IPS DF 6.9 (cell line): ENCODE results near the gene DNAJC8.

ENCODE experiments used
- DNase-seq: peaks from one replicate; pipeline ENCODE4 v3.0.0-alpha.2; 2013; ENCODE audit warnings: low read depth, low spot score
- H3K27ac ChIP-seq: one replicate; pipeline ENCODE4 v1.5.1; 2013; ENCODE audit warnings: low read length, control low read depth
- H3K27me3 ChIP-seq: 2 replicates; pipeline ENCODE4 v1.6.1; 2013; ENCODE audit warnings: mild to moderate bottlenecking, low read length; ENCODE audit not compliant: control insufficient read depth, insufficient read depth
- H3K36me3 ChIP-seq: 2 replicates; pipeline ENCODE4 v1.6.1; 2013; ENCODE audit warnings: low read length; ENCODE audit not compliant: control insufficient read depth, insufficient read depth
- H3K4me1 ChIP-seq: 2 replicates; pipeline ENCODE4 v1.6.1; 2013; ENCODE audit warnings: low read length; ENCODE audit not compliant: control insufficient read depth, insufficient read depth
- H3K4me3 ChIP-seq: 2 replicates; pipeline ENCODE4 v1.5.1; 2013; ENCODE audit warnings: mild to moderate bottlenecking, low read length
- H3K9me3 ChIP-seq: 2 replicates; pipeline ENCODE4 v1.6.1; 2013; ENCODE audit warnings: low read length, inconsistent platforms; ENCODE audit not compliant: control insufficient read depth, insufficient read depth
- WGBS: extraction: QIAGEN DNeasy Blood & Tissue Kit; methylation state at CpG from one replicate; pipeline ENCODE4 v1.1.7; 2013; ENCODE audit warnings: mixed read lengths, missing lambda C conversion rate; ENCODE audit not compliant: insufficient read length, insufficient coverage; 5-methylcytosine and 5-hydroxymethylcytosine counted together

Gene DNAJC8

DNA sequence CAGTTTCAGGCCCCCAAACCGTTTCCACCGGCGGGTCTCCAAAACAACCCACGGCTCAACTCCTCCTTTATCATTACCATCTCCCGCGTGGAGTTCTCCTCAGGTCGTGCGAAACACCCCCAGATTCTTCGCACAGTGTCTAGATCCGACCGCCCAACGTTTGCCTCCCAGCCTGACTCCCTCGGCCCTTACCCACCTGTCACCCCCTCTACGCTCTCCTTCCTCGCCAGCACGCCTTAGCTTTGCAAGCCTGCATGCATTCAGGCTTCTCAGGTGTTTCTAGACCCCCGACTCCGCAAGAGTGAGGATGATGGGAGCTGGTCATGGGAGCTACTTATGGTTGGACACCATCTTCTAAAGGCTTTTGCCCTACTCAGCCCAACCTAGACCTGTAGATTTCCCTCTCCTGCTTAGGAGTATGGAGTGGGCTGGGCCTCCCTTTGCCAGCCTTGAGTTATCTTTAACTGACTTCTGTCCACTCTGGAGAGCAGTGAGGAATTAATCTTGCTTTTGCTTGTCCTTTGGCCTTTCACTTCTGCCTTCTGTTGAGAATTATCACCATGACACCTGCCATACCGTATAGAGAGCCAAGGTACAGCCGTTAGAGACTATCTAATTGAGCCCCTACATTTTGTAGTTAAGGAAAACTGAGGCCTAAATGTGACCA, 4.0 kb upstream of the DNAJC8 start:
- Histone ChIP-seq H3K27ac (no peak overlapping the region), H3K4me1 (no peaks in the 10 kb centered on the region; the same call in 1 of the 2 replicates), H3K36me3 (no peaks in the 10 kb centered on the region; the same call in 1 of the 2 replicates), H3K9me3 (no peaks in the 10 kb centered on the region), H3K4me3 (peak overlapping the region; percentile 91), H3K27me3 (no peaks in the 10 kb centered on the region)
- DNase-seq, result no peak
- no CpG with 5 or more reads among the region's 20 CpGs for WGBS

DNA sequence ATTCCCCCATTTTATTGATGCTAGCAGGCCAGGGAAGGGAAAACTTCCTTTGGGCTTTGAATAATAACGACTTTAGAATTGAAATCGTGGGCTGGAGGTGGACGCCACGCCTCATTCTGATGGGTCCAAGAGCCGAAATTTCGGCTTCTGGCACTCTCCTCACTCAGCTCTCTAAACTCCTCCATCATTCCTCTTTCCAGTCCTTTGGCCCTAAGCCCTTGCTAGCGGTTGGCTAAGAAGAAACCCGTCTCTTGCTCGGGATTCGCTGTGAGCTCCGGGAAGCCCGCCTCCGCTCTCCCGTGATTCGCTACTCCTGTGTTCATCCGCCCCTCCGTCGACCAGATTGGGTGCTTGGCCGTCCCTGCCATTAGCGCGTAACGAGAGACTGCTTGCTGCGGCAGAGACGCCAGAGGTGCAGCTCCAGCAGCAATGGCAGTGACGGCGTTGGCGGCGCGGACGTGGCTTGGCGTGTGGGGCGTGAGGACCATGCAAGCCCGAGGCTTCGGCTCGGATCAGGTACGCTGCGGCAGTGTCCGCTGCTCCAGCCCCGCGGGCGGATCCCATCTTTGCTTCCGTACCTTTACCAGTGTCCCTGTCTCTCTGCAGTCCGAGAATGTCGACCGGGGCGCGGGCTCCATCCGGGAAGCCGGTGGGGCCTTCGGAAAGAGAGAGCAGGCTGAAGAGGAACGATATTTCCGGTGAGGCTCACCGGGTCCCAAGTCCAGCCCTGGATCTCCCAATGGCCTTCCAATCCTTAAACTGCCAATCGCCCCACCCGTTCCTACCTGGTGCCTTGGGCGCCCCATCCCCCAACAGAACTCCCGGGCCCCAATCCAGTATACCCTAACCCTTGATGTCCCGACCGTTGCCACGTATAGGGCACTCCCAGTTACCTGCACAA, 3.2 kb upstream of the DNAJC8 start, which contains the start of gene ATP5IF1:
ATP5IF1 (plus strand) TSS at position 370 of the 901 bp plus-strand sequence; CDS start at position 430, 60 bp downstream.
- Histone ChIP-seq H3K4me3 (peak within 1 kb of the TSS; percentile 91), H3K4me1 (no peaks in the 10 kb centered on the region; the same call in 1 of the 2 replicates), H3K9me3 (no peaks in the 10 kb centered on the region), H3K27me3 (no peaks in the 10 kb centered on the region), H3K27ac (no peak within 1 kb of the TSS), H3K36me3 (no peaks in the 10 kb centered on the region; the same call in 1 of the 2 replicates)
- peak; percentile 87 for DNase-seq
- WGBS, result no CpG with 5 or more reads among the region's 60 CpGs

DNA sequence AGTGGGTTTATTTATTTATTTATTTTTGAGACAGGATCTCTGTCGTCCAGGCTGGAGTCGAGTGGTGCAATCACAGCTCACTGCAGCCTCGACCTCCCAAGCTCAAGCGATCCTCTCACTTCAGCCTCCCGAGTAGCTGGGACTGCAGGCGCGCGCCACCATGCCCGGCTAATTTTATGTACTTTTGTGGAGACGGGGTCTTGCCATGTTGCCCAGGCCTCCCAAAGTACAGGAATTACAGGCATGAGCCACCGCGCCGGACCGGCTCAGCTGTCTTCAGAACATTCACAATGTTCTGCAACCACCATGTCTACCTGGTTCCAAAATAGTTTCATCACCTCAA, 406 bp upstream of the DNAJC8 start:
- H3K27me3 ChIP-seq, result no peaks in the 10 kb centered on the region
- no CpG with 5 or more reads among the region's 14 CpGs for WGBS
- H3K4me3 ChIP-seq, result no peak overlapping the region
- H3K27ac ChIP-seq, result no peak overlapping the region
- H3K9me3 ChIP-seq, result no peaks in the 10 kb centered on the region
- H3K36me3 ChIP-seq, result no peaks in the 10 kb centered on the region; the same call in 1 of the 2 replicates
- no peak for DNase-seq
- no peaks in the 10 kb centered on the region; the same call in 1 of the 2 replicates for H3K4me1 ChIP-seq

DNA sequence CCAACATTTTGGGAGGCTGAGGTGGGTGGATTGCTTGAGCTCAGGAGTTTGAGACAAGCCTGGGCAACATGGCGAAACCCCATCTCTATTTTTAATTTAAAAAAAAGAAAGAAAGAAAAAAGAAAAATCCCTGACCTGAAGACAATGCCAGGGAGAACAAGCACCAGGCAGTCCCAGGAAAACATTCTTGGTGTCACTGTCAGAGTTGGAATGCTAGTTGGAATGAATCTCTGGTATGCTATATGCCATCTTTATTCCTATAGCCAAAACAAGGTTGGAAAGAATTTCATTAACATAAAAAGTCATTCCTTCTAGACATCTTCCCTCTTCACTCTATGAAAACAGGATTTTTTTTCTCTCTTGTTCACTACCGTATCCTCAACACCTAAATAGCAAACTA, 2.8 kb downstream of the DNAJC8 start:
- peaks cover 6% of the 10 kb centered on the region for H3K36me3 ChIP-seq
- H3K4me1 ChIP-seq, result no peaks in the 10 kb centered on the region
- DNase-seq, result no peak
- no peaks in the 10 kb centered on the region for H3K27me3 ChIP-seq
- H3K4me3 ChIP-seq, result no peak overlapping the region
- WGBS, result no CpG with 5 or more reads among the region's 2 CpGs
- H3K27ac ChIP-seq, result no peak overlapping the region
- no peaks in the 10 kb centered on the region for H3K9me3 ChIP-seq

DNA sequence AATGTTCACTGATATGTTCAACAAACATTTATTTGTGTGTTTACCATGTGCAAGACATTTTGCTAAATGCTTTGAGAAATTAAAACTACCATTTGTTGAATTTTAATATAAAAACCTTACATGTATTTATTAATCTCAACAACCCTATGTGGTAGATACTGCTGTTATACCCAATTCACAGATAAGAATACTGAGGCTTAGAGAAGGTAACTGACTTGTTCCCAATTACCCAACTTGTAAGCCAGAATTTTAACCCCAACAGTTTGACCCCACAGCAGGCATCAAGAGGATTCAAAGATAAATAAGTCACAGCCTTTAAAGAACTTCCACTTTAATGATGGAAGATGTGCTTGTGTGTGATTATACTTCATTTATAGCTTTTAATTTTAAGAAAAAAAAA, 3.7 kb downstream of the DNAJC8 start:
- H3K4me1 ChIP-seq, result no peaks in the 10 kb centered on the region
- no peaks in the 10 kb centered on the region for H3K9me3 ChIP-seq
- peaks cover 6% of the 10 kb centered on the region for H3K36me3 ChIP-seq

DNA sequence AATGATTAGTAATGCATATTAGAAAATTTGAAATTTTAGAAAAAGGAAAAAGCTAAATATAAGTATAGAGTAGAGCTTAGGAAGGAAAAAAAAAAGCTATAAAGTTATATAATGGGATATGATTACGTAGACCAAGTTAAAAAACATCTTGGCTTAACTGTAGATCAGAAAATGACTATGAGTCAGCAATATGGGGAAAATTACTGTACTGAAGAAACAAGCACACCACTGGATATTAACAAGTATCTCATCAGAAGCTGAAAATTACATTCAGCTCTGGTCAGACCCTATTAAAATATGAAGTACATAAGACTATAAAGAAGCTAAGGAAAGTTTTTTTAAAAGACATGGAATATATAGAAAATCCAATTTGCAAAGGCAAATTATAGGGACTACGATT, 19.5 kb downstream of the DNAJC8 start:
- DNase-seq, result no peak
- WGBS, result 100% methylated on average over 1 of the region's 2 CpGs
- Histone ChIP-seq H3K27ac (no peak overlapping the region), H3K9me3 (no peaks in the 10 kb centered on the region), H3K4me1 (no peaks in the 10 kb centered on the region), H3K36me3 (peaks cover 8% of the 10 kb centered on the region; the same call in 1 of the 2 replicates), H3K27me3 (no peaks in the 10 kb centered on the region), H3K4me3 (no peak overlapping the region)

More for the DNA sequence above, 3.7 kb downstream of the DNAJC8 start:
- DNase-seq, result no peak
- H3K27ac ChIP-seq, result no peak overlapping the region
- no peak overlapping the region for H3K4me3 ChIP-seq
- H3K27me3 ChIP-seq, result no peaks in the 10 kb centered on the region

DNA sequence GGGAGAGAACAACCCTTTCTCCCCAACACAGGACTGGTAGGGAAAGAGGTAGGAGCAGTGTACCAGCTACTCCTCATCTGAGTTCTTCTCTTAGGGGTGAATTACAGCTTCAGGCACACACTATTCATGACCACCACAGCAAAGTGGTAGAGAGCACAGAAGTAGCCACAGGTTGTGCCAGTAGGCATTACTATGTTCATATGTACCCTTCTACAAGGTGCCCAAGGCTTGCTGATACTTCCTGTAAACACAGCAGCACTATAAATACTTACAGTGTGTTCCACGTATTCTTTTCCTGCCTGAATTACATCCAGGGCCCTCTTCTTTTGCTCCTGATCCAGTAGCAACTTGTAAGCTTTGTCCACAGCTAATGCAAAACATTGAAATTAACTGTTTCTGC, 23.1 kb downstream of the DNAJC8 start:
- peaks cover 8% of the 10 kb centered on the region; the same call in 1 of the 2 replicates for H3K36me3 ChIP-seq
- no peak overlapping the region for H3K27ac ChIP-seq
- H3K4me3 ChIP-seq, result no peak overlapping the region
- no peaks in the 10 kb centered on the region for H3K9me3 ChIP-seq
- DNase-seq, result no peak
- no peaks in the 10 kb centered on the region for H3K4me1 ChIP-seq
- no peaks in the 10 kb centered on the region for H3K27me3 ChIP-seq
- no CpG with 5 or more reads among the region's 1 CpG for WGBS

DNA sequence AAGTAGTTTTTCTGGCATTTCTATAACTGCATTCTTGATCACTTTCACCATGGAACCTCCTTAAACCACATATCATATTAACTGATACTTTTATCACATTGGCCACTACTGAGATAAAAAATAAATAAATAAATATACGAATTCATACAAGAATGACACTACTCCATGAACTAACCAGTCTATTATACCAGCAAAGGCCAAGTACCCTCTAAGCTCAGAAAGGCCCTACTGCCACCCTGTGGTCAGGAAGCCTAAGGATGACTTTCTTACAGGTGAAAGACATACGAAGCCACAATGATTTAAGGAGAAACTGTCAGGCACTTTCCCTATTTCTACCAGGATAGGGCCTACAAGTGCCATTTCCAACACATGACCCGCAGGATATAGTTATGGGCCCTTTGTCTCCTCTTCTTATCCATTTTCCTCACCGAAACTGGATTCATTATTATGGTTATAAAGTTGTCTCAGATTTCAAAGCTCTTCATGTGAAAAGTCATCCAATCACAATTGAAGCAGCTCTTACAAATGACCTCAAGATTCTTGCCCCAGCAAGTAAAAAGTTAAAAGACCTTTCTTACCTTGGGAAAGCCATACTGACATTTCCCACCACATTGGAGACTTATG, 23.9 kb downstream of the DNAJC8 start:
- Histone ChIP-seq H3K4me3 (no peak overlapping the region), H3K27ac (no peak overlapping the region), H3K9me3 (no peaks in the 10 kb centered on the region), H3K36me3 (peaks cover 8% of the 10 kb centered on the region; the same call in 1 of the 2 replicates), H3K27me3 (no peaks in the 10 kb centered on the region), H3K4me1 (no peaks in the 10 kb centered on the region)
- WGBS, result 100% methylated on average over 1 of the region's 4 CpGs
- DNase-seq, result no peak

DNA sequence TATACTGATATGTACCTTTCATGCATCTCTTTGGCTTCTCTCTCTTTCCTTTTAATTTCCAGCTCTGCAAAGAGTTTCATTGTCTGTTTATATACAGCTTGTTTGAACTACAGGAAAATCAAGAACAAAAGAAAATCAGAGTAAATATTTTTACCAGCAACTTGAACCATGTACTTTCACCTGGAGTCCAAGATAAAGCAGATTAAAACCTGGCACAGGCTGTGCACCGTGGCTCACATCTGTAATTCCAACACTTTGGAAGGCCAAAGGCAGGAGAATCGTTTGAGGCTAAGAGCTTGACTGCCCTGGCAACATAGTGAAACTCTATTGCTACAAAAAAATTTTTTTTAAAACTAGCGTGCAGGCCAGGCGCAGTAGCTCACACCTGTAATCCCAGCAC, 27.6 kb downstream of the DNAJC8 start:
- Histone ChIP-seq H3K9me3 (no peaks in the 10 kb centered on the region), H3K27me3 (no peaks in the 10 kb centered on the region), H3K4me1 (no peaks in the 10 kb centered on the region), H3K27ac (no peak overlapping the region), H3K36me3 (peaks cover 15% of the 10 kb centered on the region; the same call in 1 of the 2 replicates), H3K4me3 (no peak overlapping the region)
- no CpG with 5 or more reads among the region's 4 CpGs for WGBS
- no peak for DNase-seq

DNA sequence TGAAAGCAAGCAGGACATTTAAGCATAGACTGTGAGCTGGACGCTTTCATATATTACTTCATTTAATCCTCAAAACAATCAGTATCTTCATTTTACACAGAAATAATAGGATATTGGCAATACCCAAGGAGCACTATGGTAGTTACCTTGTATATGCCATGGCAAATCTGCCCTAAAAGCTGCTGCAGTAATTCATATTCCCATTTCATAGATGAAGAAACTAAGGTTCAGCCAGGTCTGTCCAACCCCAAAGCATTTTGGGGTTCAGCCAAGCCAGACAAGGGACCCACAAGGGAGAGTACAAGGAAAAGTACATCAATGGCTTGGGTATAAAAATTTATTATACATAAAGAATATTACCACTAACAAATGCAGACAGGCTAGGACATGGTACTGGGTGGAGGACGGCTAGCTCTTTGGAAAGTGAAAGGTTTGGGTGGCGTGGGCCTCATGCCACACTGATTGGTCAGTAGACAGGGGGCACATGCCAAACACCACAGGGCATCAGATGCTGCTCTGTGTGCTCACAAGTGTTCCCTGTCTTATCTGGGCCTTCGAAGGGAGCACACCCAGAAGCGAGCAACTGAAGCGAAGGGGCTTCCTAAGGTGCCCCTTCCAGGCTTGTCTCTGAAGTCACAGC, 32.5 kb downstream of the DNAJC8 start:
- H3K27me3 ChIP-seq, result no peaks in the 10 kb centered on the region
- peaks cover 8% of the 10 kb centered on the region; the same call in 1 of the 2 replicates for H3K4me1 ChIP-seq
- peaks cover 18% of the 10 kb centered on the region; the same call in 1 of the 2 replicates for H3K36me3 ChIP-seq
- H3K27ac ChIP-seq, result no peak overlapping the region
- no peak overlapping the region for H3K4me3 ChIP-seq
- no peak for DNase-seq
- WGBS, result no CpG with 5 or more reads among the region's 6 CpGs
- no peaks in the 10 kb centered on the region for H3K9me3 ChIP-seq
